Stimulated activated naive CD8-positive, alpha-beta T cell treated with anti-CD3 and anti-CD28 coated beads, Interleukin-15, Interleukin-2, amounts not matched to agents 100 ng/mL and 50 ng/mL, for 24 hours (primary cell): ENCODE results near the gene LBHD1.

Source experiments
- H3K27ac Mint-ChIP-seq: one replicate; pipeline ENCODE4 v1.8.0; 2021; ENCODE audit warnings: mild to moderate bottlenecking, mixed read lengths
- H3K27me3 Mint-ChIP-seq: one replicate; pipeline ENCODE4 v1.8.0; 2021; ENCODE audit warnings: mixed read lengths
- H3K36me3 Mint-ChIP-seq: one replicate; pipeline ENCODE4 v1.8.0; 2021; ENCODE audit warnings: low read depth, mixed read lengths
- H3K4me1 Mint-ChIP-seq: one replicate; pipeline ENCODE4 v1.8.0; 2021; ENCODE audit warnings: low read depth, mixed read lengths
- H3K4me3 Mint-ChIP-seq: one replicate; pipeline ENCODE4 v1.8.0; 2021; ENCODE audit warnings: mild to moderate bottlenecking, mixed read lengths
- H3K9me3 Mint-ChIP-seq: one replicate; pipeline ENCODE4 v1.8.0; 2021; ENCODE audit warnings: mixed read lengths

LBHD1 gene

GRCh38 chr11:62671608-62672389 is at the start of gene LBHD1, which contains the start of gene UQCC3:
LBHD1 (minus strand) TSS chr11:62672267; CDS start chr11:62670031, 2,236 bp downstream.
UQCC3 (plus strand) TSS chr11:62671673; CDS start chr11:62671746, 73 bp downstream.
- Mint-ChIP-seq H3K36me3 (peaks cover 55% of the 10 kb centered on the region), H3K4me1 (peaks cover 63% of the 10 kb centered on the region)

GRCh38 chr11:62719302-62719978 is 47.4 kb upstream of the LBHD1 start:
- H3K27ac Mint-ChIP-seq, result peak overlapping the region; percentile 37
- H3K4me3 Mint-ChIP-seq, result no peak overlapping the region
- H3K36me3 Mint-ChIP-seq, result peaks cover 88% of the 10 kb centered on the region
- H3K4me1 Mint-ChIP-seq, result peaks cover 45% of the 10 kb centered on the region
- H3K9me3 Mint-ChIP-seq, result no peaks in the 10 kb centered on the region
- H3K27me3 Mint-ChIP-seq, result no peaks in the 10 kb centered on the region

More at GRCh38 chr11:62671608-62672389, at the start of gene LBHD1, which contains the start of gene UQCC3:
- Mint-ChIP-seq H3K4me3 (peak within 1 kb of the TSS; percentile 96), H3K27me3 (no peaks in the 10 kb centered on the region), H3K9me3 (no peaks in the 10 kb centered on the region), H3K27ac (peak within 1 kb of the TSS; percentile 99)

GRCh38 chr11:62716816-62717215 is 44.7 kb upstream of the LBHD1 start:
- Mint-ChIP-seq H3K4me1 (peaks cover 44% of the 10 kb centered on the region), H3K27ac (peak overlapping the region; percentile 22), H3K27me3 (no peaks in the 10 kb centered on the region), H3K9me3 (no peaks in the 10 kb centered on the region), H3K4me3 (no peak overlapping the region), H3K36me3 (peaks cover 85% of the 10 kb centered on the region)

GRCh38 chr11:62716206-62716605 is 44.1 kb upstream of the LBHD1 start:
- no peaks in the 10 kb centered on the region for H3K27me3 Mint-ChIP-seq
- H3K9me3 Mint-ChIP-seq, result no peaks in the 10 kb centered on the region
- H3K4me3 Mint-ChIP-seq, result no peak overlapping the region
- peaks cover 82% of the 10 kb centered on the region for H3K36me3 Mint-ChIP-seq
- H3K27ac Mint-ChIP-seq, result peak overlapping the region; percentile 29
- peaks cover 44% of the 10 kb centered on the region for H3K4me1 Mint-ChIP-seq

- no peaks in the 10 kb centered on the region for H3K27me3 Mint-ChIP-seq
- no peak overlapping the region for H3K4me3 Mint-ChIP-seq
- peaks cover 45% of the 10 kb centered on the region for H3K4me1 Mint-ChIP-seq
- peak overlapping the region; percentile 72 for H3K27ac Mint-ChIP-seq
- no peaks in the 10 kb centered on the region for H3K9me3 Mint-ChIP-seq
- peaks cover 82% of the 10 kb centered on the region for H3K36me3 Mint-ChIP-seq
These were observed 43.4 kb upstream of the LBHD1 start for GRCh38 chr11:62715150-62716130.

- H3K36me3 Mint-ChIP-seq, result peaks cover 82% of the 10 kb centered on the region
- no peaks in the 10 kb centered on the region for H3K9me3 Mint-ChIP-seq
- H3K4me3 Mint-ChIP-seq, result peak overlapping the region; percentile 18
- H3K27me3 Mint-ChIP-seq, result no peaks in the 10 kb centered on the region
- H3K4me1 Mint-ChIP-seq, result peaks cover 52% of the 10 kb centered on the region
- peak overlapping the region; percentile 82 for H3K27ac Mint-ChIP-seq
These were observed 41.3 kb upstream of the LBHD1 start for GRCh38 chr11:62713343-62713742.

GRCh38 chr11:62712861-62713260 is 40.8 kb upstream of the LBHD1 start:
- H3K36me3 Mint-ChIP-seq, result peaks cover 80% of the 10 kb centered on the region
- H3K4me3 Mint-ChIP-seq, result peak overlapping the region; percentile 24
- no peaks in the 10 kb centered on the region for H3K27me3 Mint-ChIP-seq
- peaks cover 57% of the 10 kb centered on the region for H3K4me1 Mint-ChIP-seq
- H3K9me3 Mint-ChIP-seq, result no peaks in the 10 kb centered on the region
- H3K27ac Mint-ChIP-seq, result peak overlapping the region; percentile 82

GRCh38 chr11:62712276-62712812 is 40.3 kb upstream of the LBHD1 start:
- Mint-ChIP-seq H3K27me3 (no peaks in the 10 kb centered on the region), H3K4me3 (no peak overlapping the region), H3K27ac (peak overlapping the region; percentile 82), H3K9me3 (no peaks in the 10 kb centered on the region), H3K36me3 (peaks cover 76% of the 10 kb centered on the region), H3K4me1 (peaks cover 62% of the 10 kb centered on the region)

GRCh38 chr11:62710001-62710345 is 37.9 kb upstream of the LBHD1 start:
- no peaks in the 10 kb centered on the region for H3K27me3 Mint-ChIP-seq
- H3K4me3 Mint-ChIP-seq, result peak overlapping the region; percentile 91
- H3K27ac Mint-ChIP-seq, result peak overlapping the region; percentile 96
- H3K4me1 Mint-ChIP-seq, result peaks cover 78% of the 10 kb centered on the region
- H3K9me3 Mint-ChIP-seq, result no peaks in the 10 kb centered on the region
- peaks cover 63% of the 10 kb centered on the region for H3K36me3 Mint-ChIP-seq

- H3K4me1 Mint-ChIP-seq, result peaks cover 74% of the 10 kb centered on the region
- peak overlapping the region; percentile 91 for H3K4me3 Mint-ChIP-seq
- H3K27ac Mint-ChIP-seq, result peak overlapping the region; percentile 96
- no peaks in the 10 kb centered on the region for H3K27me3 Mint-ChIP-seq
- H3K36me3 Mint-ChIP-seq, result peaks cover 58% of the 10 kb centered on the region
- no peaks in the 10 kb centered on the region for H3K9me3 Mint-ChIP-seq
These were observed 37.4 kb upstream of the LBHD1 start for GRCh38 chr11:62709247-62710000.

GRCh38 chr11:62708793-62709192 is 36.7 kb upstream of the LBHD1 start:
- Mint-ChIP-seq H3K9me3 (no peaks in the 10 kb centered on the region), H3K27me3 (no peaks in the 10 kb centered on the region), H3K4me1 (peaks cover 68% of the 10 kb centered on the region), H3K27ac (peak overlapping the region; percentile 96), H3K4me3 (peak overlapping the region; percentile 91), H3K36me3 (peaks cover 53% of the 10 kb centered on the region)

- H3K4me1 Mint-ChIP-seq, result peaks cover 64% of the 10 kb centered on the region
- peak overlapping the region; percentile 96 for H3K27ac Mint-ChIP-seq
- no peaks in the 10 kb centered on the region for H3K9me3 Mint-ChIP-seq
- peaks cover 49% of the 10 kb centered on the region for H3K36me3 Mint-ChIP-seq
- no peaks in the 10 kb centered on the region for H3K27me3 Mint-ChIP-seq
- H3K4me3 Mint-ChIP-seq, result peak overlapping the region; percentile 91
These were observed 36.3 kb upstream of the LBHD1 start for GRCh38 chr11:62708392-62708791.

GRCh38 chr11:62707277-62707861 is 35.3 kb upstream of the LBHD1 start, which contains the start of the genes BSCL2 and GNG3:
BSCL2 (minus strand) TSS chr11:62707424; CDS start chr11:62707195, 229 bp downstream.
GNG3 (plus strand) TSS chr11:62707676; CDS start chr11:62708296, 620 bp downstream.
- Mint-ChIP-seq H3K4me3 (peak within 1 kb of the TSS; percentile 91), H3K4me1 (peaks cover 54% of the 10 kb centered on the region), H3K36me3 (peaks cover 43% of the 10 kb centered on the region), H3K27me3 (no peaks in the 10 kb centered on the region), H3K9me3 (no peaks in the 10 kb centered on the region), H3K27ac (peak within 1 kb of the TSS; percentile 96)
